Erythroblast (primary cell): Measurements from ENCODE around the gene ASPHD1.
"Not testable (repeated sequence)": the region's sequence is repeated elsewhere in the genome, so short reads cannot be mapped to it uniquely, and the experiment has no call there.

Experiments
- DNase-seq, 2 experiments: peaks; one replicate each; lab custom pipeline; 2025; lab: John Stamatoyannopoulos, UW
- GATA1 ChIP-seq: IDR thresholded peaks from 2 replicates; pipeline ENCODE4 v1.6.1; 2011; ENCODE audit warnings: low read depth, mild to moderate bottlenecking, control low read depth, low read length, moderate library complexity
- POLR2A ChIP-seq: IDR thresholded peaks from 2 replicates; pipeline ENCODE4 v1.6.1; 2011; ENCODE audit warnings: mild to moderate bottlenecking, low read length

ASPHD1 gene

DNA sequence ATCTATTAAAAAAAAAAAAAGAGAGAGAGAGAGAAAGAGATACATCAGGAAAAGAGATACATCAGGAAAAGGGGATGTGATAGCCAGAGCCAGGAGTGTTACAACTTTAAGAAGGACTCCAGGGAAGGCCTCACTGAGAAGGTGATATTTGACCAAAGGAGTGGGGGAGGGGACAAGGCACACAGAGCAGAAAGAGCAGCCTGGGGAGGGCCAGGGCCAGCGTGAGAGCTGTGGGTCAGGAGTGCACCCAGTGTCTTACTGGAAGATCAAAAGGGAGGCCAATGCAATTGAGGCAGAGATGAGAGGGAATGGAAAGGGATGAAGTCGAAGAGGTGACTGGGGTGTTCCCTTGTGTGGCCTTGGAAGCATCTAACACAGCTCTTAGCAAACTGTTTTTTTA is 7.7 kb downstream of the ASPHD1 start:
- TF ChIP-seq GATA1: no peak
- no peak for TF ChIP-seq POLR2A
- DNase-seq: no peak

- TF ChIP-seq POLR2A (no peak), GATA1 (no peak)
- DNase-seq: no peak
Observed at GRCh38 chr16:29908719-29909220, 8.5 kb downstream of the ASPHD1 start.

GRCh38 chr16:29909391-29909790 is 9.1 kb downstream of the ASPHD1 start:
- TF ChIP-seq GATA1: no peak
- DNase-seq: no peak

- DNase-seq: not testable (repeated sequence)
Observed at GRCh38 chr16:29909851-29910250, 9.6 kb downstream of the ASPHD1 start.

DNA sequence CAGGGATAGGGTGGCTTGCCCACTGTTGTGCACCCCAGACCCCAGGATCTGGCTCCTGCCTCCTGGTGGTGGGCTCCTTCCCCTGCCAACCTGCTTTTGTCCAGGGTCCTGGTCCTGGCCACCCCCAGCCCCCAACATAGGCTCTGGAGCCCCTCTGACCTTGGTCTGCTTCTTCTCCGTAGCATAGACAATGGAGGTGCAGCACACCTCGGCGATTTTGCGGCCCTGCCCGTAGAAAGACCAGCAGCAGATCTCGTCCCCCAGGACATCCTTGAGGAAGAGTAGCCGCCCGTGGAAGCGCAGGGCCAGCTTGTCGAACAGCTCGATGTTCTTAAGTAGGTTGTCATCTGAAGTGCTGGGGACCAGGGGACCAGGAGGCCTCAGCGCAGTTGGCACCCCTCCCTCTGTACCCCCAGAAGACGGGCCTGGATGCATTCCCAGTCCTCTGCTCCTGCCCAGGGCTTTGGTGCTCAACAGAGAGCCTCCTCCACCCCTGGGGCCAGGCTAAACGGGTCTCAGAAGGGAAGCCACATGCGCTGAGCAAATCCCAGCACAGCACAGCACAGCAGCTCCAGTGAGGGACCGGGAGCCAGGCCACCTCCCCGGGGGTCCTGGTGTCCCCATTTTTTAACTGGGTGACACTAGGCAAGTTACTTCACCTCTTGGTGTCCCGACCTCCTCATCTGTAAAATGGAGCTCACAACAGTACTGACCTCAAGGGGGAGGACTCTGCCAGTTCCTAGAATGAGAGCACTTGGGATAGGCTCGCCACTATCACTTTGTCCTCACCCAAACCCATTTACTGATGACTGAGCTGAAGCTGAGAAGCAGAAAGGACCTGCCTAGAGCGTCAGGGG is 10.8 kb downstream of the ASPHD1 start:
- no peak for DNase-seq

GRCh38 chr16:29911676-29912010 is 11.4 kb downstream of the ASPHD1 start:
- DNase-seq: no peak
- TF ChIP-seq GATA1: no peak
- TF ChIP-seq POLR2A: no peak

More for the DNA sequence above, 10.8 kb downstream of the ASPHD1 start:
- no peak for TF ChIP-seq POLR2A
- TF ChIP-seq GATA1: no peak

GRCh38 chr16:29912087-29912486 is 11.8 kb downstream of the ASPHD1 start:
- TF ChIP-seq POLR2A (no peak), GATA1 (no peak)
- DNase-seq: no peak

GRCh38 chr16:29913514-29913913 is 13.2 kb downstream of the ASPHD1 start:
- TF ChIP-seq POLR2A (no peak), GATA1 (no peak)
- DNase-seq: no peak

- DNase-seq: no peak
- no peak for TF ChIP-seq POLR2A
- TF ChIP-seq GATA1: no peak
Observed at GRCh38 chr16:29915590-29916247, 15.4 kb downstream of the ASPHD1 start.

GRCh38 chr16:29916979-29917378 is 16.7 kb downstream of the ASPHD1 start:
- TF ChIP-seq POLR2A: no peak
- TF ChIP-seq GATA1: no peak
- no peak for DNase-seq

- no peak for DNase-seq
- TF ChIP-seq GATA1 (no peak), POLR2A (no peak)
Observed at GRCh38 chr16:29920288-29921033, 20.2 kb downstream of the ASPHD1 start.

DNA sequence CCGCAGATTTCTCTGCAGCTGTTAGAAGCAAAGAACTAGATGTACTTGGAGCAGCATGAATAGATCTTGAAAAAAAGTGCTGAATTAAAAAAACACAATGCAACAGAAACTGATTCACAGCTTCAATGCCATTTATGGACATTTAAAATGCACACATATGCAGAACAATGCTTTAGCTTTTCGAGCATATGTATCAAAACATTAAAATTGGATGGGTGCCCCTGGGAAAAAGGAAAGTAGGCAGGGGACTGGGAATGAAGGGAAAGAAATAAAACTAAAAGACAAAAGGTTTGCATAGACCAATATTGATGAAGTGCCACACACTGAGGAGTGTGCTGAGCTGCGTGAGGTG is 20.7 kb downstream of the ASPHD1 start:
- DNase-seq: no peak
- no peak for TF ChIP-seq POLR2A
- TF ChIP-seq GATA1: no peak

GRCh38 chr16:29922326-29922725 is 22.0 kb downstream of the ASPHD1 start:
- DNase-seq: no peak
- TF ChIP-seq GATA1: no peak
- TF ChIP-seq POLR2A: no peak

DNA sequence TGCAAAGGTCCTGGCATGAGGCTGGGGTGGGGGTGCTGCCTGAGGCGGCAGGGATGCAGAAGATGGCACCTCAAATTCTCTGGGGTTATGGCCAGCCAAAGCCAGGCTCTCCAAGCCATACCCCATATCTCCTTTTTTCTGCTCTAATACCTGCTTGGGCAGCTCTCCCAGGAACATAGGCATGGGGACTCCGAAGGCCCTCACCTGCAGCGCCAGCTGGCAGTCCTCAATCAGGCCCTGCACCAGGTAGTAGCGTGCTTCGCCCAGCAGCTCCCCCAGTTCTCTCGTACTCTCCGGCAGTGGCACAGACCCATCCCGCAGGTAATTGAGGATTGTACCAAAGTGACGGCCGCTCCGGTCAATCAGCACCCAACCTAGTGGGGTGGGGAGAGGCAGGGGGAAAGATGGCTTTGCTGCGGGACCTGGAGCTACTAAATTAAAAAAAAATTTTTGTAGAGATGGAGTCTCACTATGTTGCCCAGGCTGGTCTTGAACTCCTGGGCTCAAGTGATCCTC is 22.8 kb downstream of the ASPHD1 start:
- TF ChIP-seq POLR2A (no peak), GATA1 (no peak)
- DNase-seq: no peak
